ENCODE measurements around the gene PPP1R3D.

The PPP1R3D gene

GRCh38 chr20:59954718-59955117, 14.6 kb upstream of the PPP1R3D start:
- no peak for TF ChIP-seq CTCF (IDR thresholded peaks at IDR 0.05; ENCODE audit: control extremely low read depth, extremely low read depth, low read depth, missing control alignments)
- CTCF ChIA-PET: interaction anchor here (0.7 to 2.4 kb wide), 7 partner anchors 8 to 308 kb away, joined by 3 to 9 read pairs (median 6); no protein-coding TSS in a partner anchor
- no peak for DNase-seq (ENCODE audit: extremely low spot score)
- POLR2A ChIA-PET: no interaction called here

- POLR2A ChIA-PET: no interaction called here
- no peak for TF ChIP-seq CTCF (IDR thresholded peaks at IDR 0.05; ENCODE audit: control extremely low read depth, extremely low read depth, low read depth, missing control alignments)
- DNase-seq (ENCODE audit: extremely low spot score): no peak
- CTCF ChIA-PET: interaction anchor here (0.8 to 10.8 kb wide), 8 partner anchors 8 to 1947 kb away, joined by 3 to 94 read pairs (median 4); partner anchors contain the start of genes CDH26, FAM217B, PPP1R3D and SYCP2
Observed at GRCh38 chr20:59949911-59950310, 9.8 kb upstream of the PPP1R3D start.

GRCh38 chr20:59948828-59949720, 9.0 kb upstream of the PPP1R3D start:
- POLR2A ChIA-PET: no interaction called here
- CTCF ChIA-PET: interaction anchor here (1.1 to 10.8 kb wide), 7 partner anchors 9 to 1947 kb away, joined by 3 to 94 read pairs (median 11); partner anchors contain the start of genes CDH26, FAM217B, PPP1R3D and SYCP2
- DNase-seq (ENCODE audit: extremely low spot score): no peak
- TF ChIP-seq CTCF (IDR thresholded peaks at IDR 0.05; ENCODE audit: control extremely low read depth, extremely low read depth, low read depth, missing control alignments): peak; percentile 46

- CTCF ChIA-PET: interaction anchor here (1.1 to 10.8 kb wide), 5 partner anchors 8 to 315 kb away, joined by 4 to 94 read pairs (median 11); partner anchors contain the start of genes CDH26, FAM217B, PPP1R3D and SYCP2
- no peak for TF ChIP-seq CTCF (IDR thresholded peaks at IDR 0.05; ENCODE audit: control extremely low read depth, extremely low read depth, low read depth, missing control alignments)
- no peak for DNase-seq (ENCODE audit: extremely low spot score)
- POLR2A ChIA-PET: no interaction called here
Observed at GRCh38 chr20:59948212-59948611, 8.1 kb upstream of the PPP1R3D start.

GRCh38 chr20:59947376-59947775, 7.3 kb upstream of the PPP1R3D start:
- CTCF ChIA-PET: interaction anchor here (1.2 to 10.8 kb wide), 2 partner anchors 12 to 16 kb away, joined by 6 to 94 read pairs; partner anchors contain the start of gene SYCP2
- no peak for DNase-seq (ENCODE audit: extremely low spot score)
- POLR2A ChIA-PET: no interaction called here
- TF ChIP-seq CTCF (IDR thresholded peaks at IDR 0.05; ENCODE audit: control extremely low read depth, extremely low read depth, low read depth, missing control alignments): no peak

- TF ChIP-seq CTCF (IDR thresholded peaks at IDR 0.05; ENCODE audit: control extremely low read depth, extremely low read depth, low read depth, missing control alignments): no peak
- DNase-seq (ENCODE audit: extremely low spot score): no peak
- ChIA-PET POLR2A (no interaction called here), CTCF (interaction anchor here (10.8 kb wide), 1 partner anchor 10 kb away, joined by 94 read pairs; the partner anchor contains the start of gene SYCP2)
Observed at GRCh38 chr20:59945731-59946130, 5.6 kb upstream of the PPP1R3D start.

Data from GM10248 (cell line).